GM19372 (cell line): ENCODE measurements around the gene KISS1R.
"Not testable (repeated sequence)": the region's sequence is repeated elsewhere in the genome, so short reads cannot be mapped to it uniquely, and the experiment has no call there.

Experiments
- ATAC-seq: cut with Tn5 transposase; IDR thresholded peaks from one replicate; pipeline ENCODE4 v1.9.1; 2021; ENCODE audit warnings: mild to moderate bottlenecking, low read depth, moderate library complexity; ENCODE audit not compliant: unreplicated experiment

The KISS1R gene

GRCh38 chr19:881385-882071 is 35.6 kb upstream of the KISS1R start:
- no peak for ATAC-seq

- ATAC-seq: no peak
Observed at GRCh38 chr19:882871-883497, 34.1 kb upstream of the KISS1R start.

- no peak for ATAC-seq
Observed at GRCh38 chr19:883661-884211, 33.4 kb upstream of the KISS1R start.

GRCh38 chr19:884420-885211 is 32.5 kb upstream of the KISS1R start:
- ATAC-seq: no peak

GRCh38 chr19:885536-886224 is 31.5 kb upstream of the KISS1R start:
- no peak for ATAC-seq

- no peak for ATAC-seq
Observed at GRCh38 chr19:887072-887471, 30.1 kb upstream of the KISS1R start.

- no peak for ATAC-seq
Observed at GRCh38 chr19:887599-887998, 29.5 kb upstream of the KISS1R start.

GRCh38 chr19:888581-889385 is 28.4 kb upstream of the KISS1R start:
- no peak for ATAC-seq

GRCh38 chr19:889662-890295 is 27.4 kb upstream of the KISS1R start:
- no peak for ATAC-seq

GRCh38 chr19:890831-891230 is 26.3 kb upstream of the KISS1R start:
- ATAC-seq: no peak

GRCh38 chr19:891421-892200 is 25.5 kb upstream of the KISS1R start:
- ATAC-seq: not testable (repeated sequence)

- no peak for ATAC-seq
Observed at GRCh38 chr19:892243-892893, 24.8 kb upstream of the KISS1R start.

- peak; percentile 79 for ATAC-seq
Observed at GRCh38 chr19:892894-893689, 24.0 kb upstream of the KISS1R start, which contains the start of the genes MED16 and RNU6-9. Gene MED16 (minus strand): TSS chr19:893187. CDS start chr19:891131, 2,056 bp downstream. Gene RNU6-9 (plus strand): TSS chr19:893484.

- no peak for ATAC-seq
Observed at GRCh38 chr19:896434-896833, 20.7 kb upstream of the KISS1R start.

GRCh38 chr19:896999-897398 is 20.1 kb upstream of the KISS1R start:
- ATAC-seq: no peak

GRCh38 chr19:897442-898039 is 19.6 kb upstream of the KISS1R start:
- no peak for ATAC-seq

GRCh38 chr19:898663-899062 is 18.5 kb upstream of the KISS1R start:
- no peak for ATAC-seq
